GM12801 (cell line): ENCODE measurements around the gene IFT27.

ENCODE experiments used
- CTCF ChIP-seq: IDR thresholded peaks from one replicate; pipeline ENCODE4 v1.5.1; 2011; ENCODE audit warnings: control low read depth; ENCODE audit not compliant: insufficient read length; ENCODE audit errors: extremely low read depth

Gene IFT27

GRCh38 chr22:36744791-36745190 is 31.1 kb downstream of the IFT27 start:
- no peak for TF ChIP-seq CTCF

- no peak for TF ChIP-seq CTCF
Observed at GRCh38 chr22:36744413-36744765, 31.5 kb downstream of the IFT27 start.

GRCh38 chr22:36743591-36744412 is 32.1 kb downstream of the IFT27 start:
- no peak for TF ChIP-seq CTCF

GRCh38 chr22:36743011-36743410 is 32.9 kb downstream of the IFT27 start:
- no peak for TF ChIP-seq CTCF

- no peak for TF ChIP-seq CTCF
Observed at GRCh38 chr22:36741968-36742367, 34.0 kb downstream of the IFT27 start.

GRCh38 chr22:36741204-36741793 is 34.6 kb downstream of the IFT27 start:
- TF ChIP-seq CTCF = no peak

GRCh38 chr22:36740716-36741115 is 35.2 kb downstream of the IFT27 start:
- TF ChIP-seq CTCF = no peak
